Measurements from ENCODE around the gene TFF2.

Gene TFF2

DNA sequence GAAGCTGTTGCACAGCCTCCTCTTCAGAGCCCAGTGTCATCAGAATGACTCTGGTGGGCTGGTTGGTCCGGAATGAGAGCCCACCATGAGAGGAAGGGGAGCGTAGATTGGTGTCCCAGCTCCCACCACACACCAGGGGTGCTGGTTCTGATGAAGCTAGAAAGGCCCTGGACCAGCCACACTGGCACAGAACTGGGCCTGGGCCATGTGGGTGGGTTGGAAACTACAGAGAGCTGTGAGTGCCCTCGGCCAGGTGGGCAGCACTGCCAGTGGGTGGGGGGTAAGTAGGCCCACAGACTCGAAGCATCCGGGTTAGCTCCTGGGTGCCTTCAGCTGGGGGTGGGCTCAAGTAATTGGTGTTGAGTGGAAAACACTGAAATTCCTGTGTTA is 27.2 kb upstream of the TFF2 start:
- TF ChIP-seq, protein P1, sequence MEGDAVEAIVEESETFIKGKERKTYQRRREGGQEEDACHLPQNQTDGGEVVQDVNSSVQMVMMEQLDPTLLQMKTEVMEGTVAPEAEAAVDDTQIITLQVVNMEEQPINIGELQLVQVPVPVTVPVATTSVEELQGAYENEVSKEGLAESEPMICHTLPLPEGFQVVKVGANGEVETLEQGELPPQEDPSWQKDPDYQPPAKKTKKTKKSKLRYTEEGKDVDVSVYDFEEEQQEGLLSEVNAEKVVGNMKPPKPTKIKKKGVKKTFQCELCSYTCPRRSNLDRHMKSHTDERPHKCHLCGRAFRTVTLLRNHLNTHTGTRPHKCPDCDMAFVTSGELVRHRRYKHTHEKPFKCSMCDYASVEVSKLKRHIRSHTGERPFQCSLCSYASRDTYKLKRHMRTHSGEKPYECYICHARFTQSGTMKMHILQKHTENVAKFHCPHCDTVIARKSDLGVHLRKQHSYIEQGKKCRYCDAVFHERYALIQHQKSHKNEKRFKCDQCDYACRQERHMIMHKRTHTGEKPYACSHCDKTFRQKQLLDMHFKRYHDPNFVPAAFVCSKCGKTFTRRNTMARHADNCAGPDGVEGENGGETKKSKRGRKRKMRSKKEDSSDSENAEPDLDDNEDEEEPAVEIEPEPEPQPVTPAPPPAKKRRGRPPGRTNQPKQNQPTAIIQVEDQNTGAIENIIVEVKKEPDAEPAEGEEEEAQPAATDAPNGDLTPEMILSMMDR (IDR thresholded peaks at IDR 0.05; ENCODE audit: low read length, missing control alignments), result no peak
- no peak overlapping the region for H3K4me3 ChIP-seq (replicated peaks; ENCODE audit: low read depth, low read length)
- DNase-seq (ENCODE audit: low read depth), result no peak

- DNase-seq (ENCODE audit: low read depth), result no peak
- TF ChIP-seq, protein P1 (IDR thresholded peaks at IDR 0.05; ENCODE audit: low read length, missing control alignments), result no peak
- H3K4me3 ChIP-seq (replicated peaks; ENCODE audit: low read depth, low read length), result no peak overlapping the region
Measured at GRCh38 chr21:42377211-42377950, 26.6 kb upstream of the TFF2 start.

- TF ChIP-seq, protein P1 (IDR thresholded peaks at IDR 0.05; ENCODE audit: low read length, missing control alignments), result no peak
- no peak for DNase-seq (ENCODE audit: low read depth)
- H3K4me3 ChIP-seq (replicated peaks; ENCODE audit: low read depth, low read length), result no peak overlapping the region
Measured at GRCh38 chr21:42376338-42376982, 25.7 kb upstream of the TFF2 start.

DNA sequence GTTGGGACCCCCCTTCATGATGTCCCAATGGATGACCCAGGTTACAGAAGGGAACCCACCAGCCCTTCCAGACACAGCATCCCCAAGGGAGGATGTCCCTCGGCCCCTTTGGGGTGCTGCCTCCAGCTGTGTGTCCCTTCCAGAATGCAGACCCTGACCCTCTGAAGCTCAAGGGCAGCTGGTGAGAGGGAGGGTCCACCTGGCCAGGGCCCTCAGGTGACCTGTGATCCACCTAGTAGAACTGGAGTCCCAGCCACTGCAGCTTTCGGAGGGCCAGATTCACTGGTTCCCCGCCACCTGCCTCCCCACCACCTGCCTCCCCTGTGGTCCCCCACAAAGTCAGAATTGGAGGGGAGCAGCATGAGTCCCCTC is 25.2 kb upstream of the TFF2 start:
- no peak for DNase-seq (ENCODE audit: low read depth)
- TF ChIP-seq, protein P1 (IDR thresholded peaks at IDR 0.05; ENCODE audit: low read length, missing control alignments), result no peak
- H3K4me3 ChIP-seq (replicated peaks; ENCODE audit: low read depth, low read length), result no peak overlapping the region

- H3K4me3 ChIP-seq (replicated peaks; ENCODE audit: low read depth, low read length), result no peak overlapping the region
- DNase-seq (ENCODE audit: low read depth), result no peak
- TF ChIP-seq, protein P1 (IDR thresholded peaks at IDR 0.05; ENCODE audit: low read length, missing control alignments), result no peak
Measured at GRCh38 chr21:42375506-42375905, 24.7 kb upstream of the TFF2 start.

DNA sequence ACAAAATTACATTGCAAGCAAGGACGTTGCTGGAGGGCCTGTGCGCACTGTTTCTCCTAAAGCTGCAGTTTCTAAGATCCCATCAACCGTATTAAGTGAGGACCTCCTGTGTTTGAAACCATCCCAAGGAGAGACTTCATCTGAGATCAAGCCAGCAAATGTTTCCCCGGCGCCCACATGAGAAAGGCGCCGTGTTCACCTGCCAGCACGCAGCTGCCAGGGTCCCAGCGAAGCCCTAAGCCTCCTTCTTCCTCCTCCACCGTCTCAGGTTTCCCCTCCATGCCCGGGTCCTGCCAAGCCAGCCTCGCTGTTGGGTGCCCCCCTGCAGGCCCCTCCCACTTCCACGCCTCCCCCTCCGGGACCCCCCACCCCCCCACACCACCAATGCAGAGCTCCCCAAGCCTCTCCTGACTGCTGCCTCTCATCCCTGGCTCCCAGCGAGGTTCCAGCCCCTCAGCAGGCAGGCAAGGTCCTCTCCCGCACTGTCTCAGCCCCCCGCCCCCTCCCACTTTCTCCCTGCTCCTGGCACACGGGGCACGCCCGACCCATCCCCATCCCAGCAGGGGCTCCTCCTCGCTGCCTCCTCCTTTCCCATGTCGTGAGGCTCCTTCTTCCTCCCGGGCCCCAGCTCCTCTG is 24.2 kb upstream of the TFF2 start:
- no peak for DNase-seq (ENCODE audit: low read depth)
- TF ChIP-seq, protein P1 (IDR thresholded peaks at IDR 0.05; ENCODE audit: low read length, missing control alignments), result no peak
- no peak overlapping the region for H3K4me3 ChIP-seq (replicated peaks; ENCODE audit: low read depth, low read length)
